ENCODE measurements around the gene SHMT1.
A peak's percentile ranks its signal among the peaks of the same experiment; 100 is the strongest.

The SHMT1 gene

GRCh38 chr17:18323007-18323406, 40.3 kb downstream of the SHMT1 start:
- H3K4me3 ChIP-seq (ENCODE audit: low read length) = no peak overlapping the region
- H3K36me3 ChIP-seq (ENCODE audit: insufficient read depth, low read length) = peaks cover 41% of the 10 kb centered on the region
- H3K9ac ChIP-seq (ENCODE audit: low read depth, low read length) = no peak overlapping the region
- no peaks in the 10 kb centered on the region for H3K9me3 ChIP-seq (replicated peaks; ENCODE audit: low read length)
- no peaks in the 10 kb centered on the region for H3K27me3 ChIP-seq (ENCODE audit: control insufficient read depth, insufficient read depth, low read length)
- H3K4me1 ChIP-seq (ENCODE audit: control insufficient read depth, insufficient read depth, low read length) = peaks cover 8% of the 10 kb centered on the region
- H3K4me2 ChIP-seq (ENCODE audit: low read length) = no peak overlapping the region

- no peak overlapping the region for H3K4me3 ChIP-seq (ENCODE audit: low read length)
- no peaks in the 10 kb centered on the region for H3K9me3 ChIP-seq (replicated peaks; ENCODE audit: low read length)
- H3K4me2 ChIP-seq (ENCODE audit: low read length) = no peak overlapping the region
- H3K27me3 ChIP-seq (ENCODE audit: control insufficient read depth, insufficient read depth, low read length) = no peaks in the 10 kb centered on the region
- H3K4me1 ChIP-seq (ENCODE audit: control insufficient read depth, insufficient read depth, low read length) = peaks cover 13% of the 10 kb centered on the region
- H3K9ac ChIP-seq (ENCODE audit: low read depth, low read length) = no peak overlapping the region
- H3K36me3 ChIP-seq (ENCODE audit: insufficient read depth, low read length) = peaks cover 44% of the 10 kb centered on the region
Measured at GRCh38 chr17:18322522-18322921, 40.8 kb downstream of the SHMT1 start.

- Histone ChIP-seq H3K4me1 (ENCODE audit: control insufficient read depth, insufficient read depth, low read length) (peaks cover 23% of the 10 kb centered on the region), H3K4me2 (ENCODE audit: low read length) (no peak overlapping the region), H3K36me3 (ENCODE audit: insufficient read depth, low read length) (peaks cover 49% of the 10 kb centered on the region), H3K4me3 (ENCODE audit: low read length) (no peak overlapping the region), H3K27me3 (ENCODE audit: control insufficient read depth, insufficient read depth, low read length) (no peaks in the 10 kb centered on the region), H3K9ac (ENCODE audit: low read depth, low read length) (no peak overlapping the region), H3K9me3 (replicated peaks; ENCODE audit: low read length) (no peaks in the 10 kb centered on the region)
Measured at GRCh38 chr17:18321309-18321708, 42.0 kb downstream of the SHMT1 start.

- peaks cover 29% of the 10 kb centered on the region for H3K4me1 ChIP-seq (ENCODE audit: control insufficient read depth, insufficient read depth, low read length)
- H3K4me3 ChIP-seq (ENCODE audit: low read length) = no peak overlapping the region
- peaks cover 46% of the 10 kb centered on the region for H3K36me3 ChIP-seq (ENCODE audit: insufficient read depth, low read length)
- H3K9ac ChIP-seq (ENCODE audit: low read depth, low read length) = no peak overlapping the region
- H3K9me3 ChIP-seq (replicated peaks; ENCODE audit: low read length) = no peaks in the 10 kb centered on the region
- peak overlapping the region; percentile 36 for H3K4me2 ChIP-seq (ENCODE audit: low read length)
- H3K27me3 ChIP-seq (ENCODE audit: control insufficient read depth, insufficient read depth, low read length) = no peaks in the 10 kb centered on the region
Measured at GRCh38 chr17:18320301-18320700, 43.0 kb downstream of the SHMT1 start.

GRCh38 chr17:18319604-18320256, 43.6 kb downstream of the SHMT1 start:
- no peaks in the 10 kb centered on the region for H3K9me3 ChIP-seq (replicated peaks; ENCODE audit: low read length)
- H3K9ac ChIP-seq (ENCODE audit: low read depth, low read length) = no peak overlapping the region
- peak overlapping the region; percentile 36 for H3K4me2 ChIP-seq (ENCODE audit: low read length)
- H3K4me3 ChIP-seq (ENCODE audit: low read length) = no peak overlapping the region
- H3K36me3 ChIP-seq (ENCODE audit: insufficient read depth, low read length) = peaks cover 40% of the 10 kb centered on the region
- H3K27me3 ChIP-seq (ENCODE audit: control insufficient read depth, insufficient read depth, low read length) = no peaks in the 10 kb centered on the region
- peaks cover 26% of the 10 kb centered on the region for H3K4me1 ChIP-seq (ENCODE audit: control insufficient read depth, insufficient read depth, low read length)

- Histone ChIP-seq H3K9ac (ENCODE audit: low read depth, low read length) (peak overlapping the region; percentile 16), H3K4me3 (ENCODE audit: low read length) (peak overlapping the region; percentile 10), H3K36me3 (ENCODE audit: insufficient read depth, low read length) (peaks cover 33% of the 10 kb centered on the region), H3K27me3 (ENCODE audit: control insufficient read depth, insufficient read depth, low read length) (no peaks in the 10 kb centered on the region), H3K9me3 (replicated peaks; ENCODE audit: low read length) (no peaks in the 10 kb centered on the region), H3K4me2 (ENCODE audit: low read length) (peak overlapping the region; percentile 27), H3K4me1 (ENCODE audit: control insufficient read depth, insufficient read depth, low read length) (peaks cover 27% of the 10 kb centered on the region)
Measured at GRCh38 chr17:18318771-18319450, 44.4 kb downstream of the SHMT1 start.

GRCh38 chr17:18318117-18318516, 45.2 kb downstream of the SHMT1 start:
- H3K9ac ChIP-seq (ENCODE audit: low read depth, low read length) = no peak overlapping the region
- H3K4me3 ChIP-seq (ENCODE audit: low read length) = peak overlapping the region; percentile 1
- no peaks in the 10 kb centered on the region for H3K27me3 ChIP-seq (ENCODE audit: control insufficient read depth, insufficient read depth, low read length)
- peak overlapping the region; percentile 52 for H3K4me2 ChIP-seq (ENCODE audit: low read length)
- H3K9me3 ChIP-seq (replicated peaks; ENCODE audit: low read length) = no peaks in the 10 kb centered on the region
- H3K4me1 ChIP-seq (ENCODE audit: control insufficient read depth, insufficient read depth, low read length) = peaks cover 34% of the 10 kb centered on the region
- H3K36me3 ChIP-seq (ENCODE audit: insufficient read depth, low read length) = peaks cover 25% of the 10 kb centered on the region

GRCh38 chr17:18315961-18316360, 47.4 kb downstream of the SHMT1 start:
- Histone ChIP-seq H3K9me3 (replicated peaks; ENCODE audit: low read length) (no peaks in the 10 kb centered on the region), H3K9ac (ENCODE audit: low read depth, low read length) (peak overlapping the region; percentile 97), H3K4me1 (ENCODE audit: control insufficient read depth, insufficient read depth, low read length) (peaks cover 38% of the 10 kb centered on the region), H3K27me3 (ENCODE audit: control insufficient read depth, insufficient read depth, low read length) (no peaks in the 10 kb centered on the region), H3K4me2 (ENCODE audit: low read length) (peak overlapping the region; percentile 85), H3K4me3 (ENCODE audit: low read length) (peak overlapping the region; percentile 97), H3K36me3 (ENCODE audit: insufficient read depth, low read length) (peaks cover 30% of the 10 kb centered on the region)

GRCh38 chr17:18315562-18315922, 47.8 kb downstream of the SHMT1 start:
- peaks cover 38% of the 10 kb centered on the region for H3K4me1 ChIP-seq (ENCODE audit: control insufficient read depth, insufficient read depth, low read length)
- peak overlapping the region; percentile 97 for H3K4me3 ChIP-seq (ENCODE audit: low read length)
- H3K4me2 ChIP-seq (ENCODE audit: low read length) = peak overlapping the region; percentile 85
- no peaks in the 10 kb centered on the region for H3K9me3 ChIP-seq (replicated peaks; ENCODE audit: low read length)
- H3K27me3 ChIP-seq (ENCODE audit: control insufficient read depth, insufficient read depth, low read length) = no peaks in the 10 kb centered on the region
- peak overlapping the region; percentile 97 for H3K9ac ChIP-seq (ENCODE audit: low read depth, low read length)
- peaks cover 30% of the 10 kb centered on the region for H3K36me3 ChIP-seq (ENCODE audit: insufficient read depth, low read length)

- Histone ChIP-seq H3K4me3 (ENCODE audit: low read length) (peak within 1 kb of the TSS; percentile 97), H3K4me1 (ENCODE audit: control insufficient read depth, insufficient read depth, low read length) (peaks cover 38% of the 10 kb centered on the region)
Measured at GRCh38 chr17:18314731-18315561, 48.4 kb downstream of the SHMT1 start, which contains the start of the genes SMCR8 and TOP3A. Gene SMCR8 (plus strand): TSS chr17:18315293. CDS start chr17:18315790, 497 bp downstream. Gene TOP3A (minus strand): TSS chr17:18314994. CDS start chr17:18314778, 216 bp downstream.

GRCh38 chr17:18314059-18314730, 49.2 kb downstream of the SHMT1 start:
- H3K4me2 ChIP-seq (ENCODE audit: low read length) = peak overlapping the region; percentile 85
- peaks cover 38% of the 10 kb centered on the region for H3K4me1 ChIP-seq (ENCODE audit: control insufficient read depth, insufficient read depth, low read length)
- H3K9me3 ChIP-seq (replicated peaks; ENCODE audit: low read length) = no peaks in the 10 kb centered on the region
- H3K36me3 ChIP-seq (ENCODE audit: insufficient read depth, low read length) = peaks cover 28% of the 10 kb centered on the region
- H3K4me3 ChIP-seq (ENCODE audit: low read length) = peak overlapping the region; percentile 97
- no peaks in the 10 kb centered on the region for H3K27me3 ChIP-seq (ENCODE audit: control insufficient read depth, insufficient read depth, low read length)
- peak overlapping the region; percentile 97 for H3K9ac ChIP-seq (ENCODE audit: low read depth, low read length)

More at GRCh38 chr17:18314731-18315561, 48.4 kb downstream of the SHMT1 start, which contains the start of the genes SMCR8 and TOP3A:
- Histone ChIP-seq H3K9me3 (replicated peaks; ENCODE audit: low read length) (no peaks in the 10 kb centered on the region), H3K4me2 (ENCODE audit: low read length) (peak within 1 kb of the TSS; percentile 85), H3K9ac (ENCODE audit: low read depth, low read length) (peak within 1 kb of the TSS; percentile 97), H3K36me3 (ENCODE audit: insufficient read depth, low read length) (peaks cover 28% of the 10 kb centered on the region), H3K27me3 (ENCODE audit: control insufficient read depth, insufficient read depth, low read length) (no peaks in the 10 kb centered on the region)
